NCI-H2107 treated with DMSO at 0.1 percent for 48 hours (cell line): ENCODE measurements around the gene ZNF263.

ENCODE experiments used
- DNase-seq: peaks from one replicate; lab custom pipeline; 2025; ENCODE audit not compliant: unreplicated experiment; lab: John Stamatoyannopoulos, UW

Gene ZNF263

GRCh38 chr16:3282730-3283542 lies at the start of gene ZNF263:
TSS of gene ZNF263 (plus strand) at chr16:3283491. CDS start at chr16:3283819, 328 bp downstream.
- DNase-seq, result peak; percentile 98

DNA sequence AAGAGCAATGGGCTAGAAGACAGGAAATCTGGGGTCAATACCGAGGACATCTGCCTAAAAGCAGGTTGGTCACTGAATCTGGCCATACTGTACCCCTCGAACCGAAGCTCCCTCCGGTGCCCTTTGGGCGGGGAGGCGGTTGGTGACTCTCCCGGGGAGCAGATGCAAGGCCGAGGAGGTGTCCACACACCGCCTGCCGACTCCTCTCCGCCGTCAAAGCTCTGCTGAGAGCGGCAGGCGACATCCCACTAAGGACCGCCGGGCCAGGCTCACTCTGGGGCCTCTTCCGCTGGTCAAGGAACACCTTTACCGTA lies 48.8 kb upstream of the ZNF263 start:
- DNase-seq, result no peak

GRCh38 chr16:3234857-3235561 lies 48.3 kb upstream of the ZNF263 start, which contains the start of gene ZNF200:
TSS of gene ZNF200 (minus strand) at chr16:3235158. CDS start at chr16:3233755, 1,403 bp downstream.
- peak; percentile 61 for DNase-seq

GRCh38 chr16:3235856-3236669 lies 47.2 kb upstream of the ZNF263 start:
- no peak for DNase-seq

GRCh38 chr16:3241761-3242160 lies 41.5 kb upstream of the ZNF263 start:
- DNase-seq, result no peak

DNA sequence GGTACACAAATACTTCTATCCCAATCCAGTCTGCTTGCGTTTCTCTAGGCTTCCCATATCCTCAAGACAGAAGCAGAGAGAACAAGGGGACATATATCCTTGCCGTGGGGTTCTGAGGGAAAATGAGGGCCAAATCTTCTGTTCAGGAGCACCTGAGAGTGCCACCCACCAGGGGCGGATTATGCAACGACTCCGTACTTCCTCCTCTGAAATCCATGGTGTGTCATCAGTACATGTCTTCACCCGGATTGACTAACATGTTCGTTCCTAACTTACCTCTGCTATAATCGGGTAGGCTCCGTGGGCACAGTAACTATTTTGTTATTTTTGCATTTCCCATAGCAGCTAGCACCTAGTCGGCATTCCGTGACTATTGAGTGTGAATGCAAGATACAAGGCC lies 40.6 kb upstream of the ZNF263 start:
- DNase-seq, result no peak

GRCh38 chr16:3243882-3244281 lies 39.4 kb upstream of the ZNF263 start:
- no peak for DNase-seq

DNA sequence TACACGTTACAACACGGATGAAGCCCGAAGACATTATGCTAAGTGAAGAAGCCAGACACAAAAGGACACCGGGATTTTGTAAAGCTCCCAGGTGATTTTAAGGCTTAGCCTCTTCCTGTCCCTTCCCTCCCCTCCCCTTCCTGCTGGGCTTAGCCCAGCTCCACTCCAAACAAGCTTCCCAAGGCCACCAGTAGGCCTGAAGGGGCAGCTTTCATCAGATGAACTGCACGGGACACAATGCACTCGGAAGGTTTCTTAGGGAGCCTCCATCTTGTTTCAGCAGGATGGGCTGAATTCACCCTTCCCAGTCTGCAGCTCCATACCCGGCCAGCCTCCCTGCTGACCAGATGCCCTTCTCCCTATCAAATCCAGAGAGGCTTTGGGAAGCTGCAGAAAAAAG lies 37.3 kb upstream of the ZNF263 start:
- DNase-seq, result no peak

- no peak for DNase-seq
Observed at GRCh38 chr16:3246876-3247275, 36.4 kb upstream of the ZNF263 start.

GRCh38 chr16:3248596-3248995 lies 34.7 kb upstream of the ZNF263 start:
- no peak for DNase-seq

- no peak for DNase-seq
Observed at GRCh38 chr16:3249020-3249419, 34.3 kb upstream of the ZNF263 start.

DNA sequence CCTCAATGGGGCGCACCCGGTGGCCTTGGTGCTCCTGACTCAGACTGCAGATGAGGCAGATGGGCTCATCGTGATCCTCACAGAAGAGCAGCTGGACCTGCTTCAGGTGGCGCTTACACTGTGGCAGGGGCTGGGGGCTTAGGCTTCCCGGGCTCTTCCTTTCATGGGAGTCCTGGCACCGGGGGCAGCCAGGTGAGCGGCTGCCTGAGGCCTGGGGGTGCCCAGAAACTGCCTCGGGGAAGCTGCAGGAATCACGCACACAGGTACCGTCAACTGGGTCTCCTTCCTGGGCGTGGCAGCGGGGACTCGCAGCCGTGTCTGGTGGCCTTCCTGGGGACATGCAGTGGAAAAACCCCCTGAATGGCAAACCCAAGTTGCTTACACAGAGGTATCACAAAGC lies 33.8 kb upstream of the ZNF263 start:
- no peak for DNase-seq

DNA sequence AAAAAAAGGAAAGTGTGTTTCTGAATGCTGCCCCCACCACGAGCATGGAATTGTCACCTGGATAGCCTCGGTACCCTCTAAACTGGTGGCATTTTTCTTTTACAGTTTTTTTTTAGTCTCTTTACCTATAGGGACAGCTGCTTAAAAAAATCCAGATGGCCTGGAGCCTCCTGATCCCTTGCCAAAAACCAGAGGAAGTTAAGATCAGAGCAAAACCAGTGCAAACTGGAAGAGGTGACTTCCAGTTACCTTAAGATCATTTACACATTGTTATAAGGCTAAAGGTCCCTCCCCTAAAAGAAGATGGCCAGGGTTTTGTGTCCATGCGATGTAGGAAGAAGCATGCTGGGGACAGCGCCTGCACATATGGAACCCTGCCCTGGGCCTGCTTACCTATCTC lies 30.3 kb upstream of the ZNF263 start:
- DNase-seq, result no peak

GRCh38 chr16:3254309-3254708 lies 29.0 kb upstream of the ZNF263 start:
- no peak for DNase-seq

DNA sequence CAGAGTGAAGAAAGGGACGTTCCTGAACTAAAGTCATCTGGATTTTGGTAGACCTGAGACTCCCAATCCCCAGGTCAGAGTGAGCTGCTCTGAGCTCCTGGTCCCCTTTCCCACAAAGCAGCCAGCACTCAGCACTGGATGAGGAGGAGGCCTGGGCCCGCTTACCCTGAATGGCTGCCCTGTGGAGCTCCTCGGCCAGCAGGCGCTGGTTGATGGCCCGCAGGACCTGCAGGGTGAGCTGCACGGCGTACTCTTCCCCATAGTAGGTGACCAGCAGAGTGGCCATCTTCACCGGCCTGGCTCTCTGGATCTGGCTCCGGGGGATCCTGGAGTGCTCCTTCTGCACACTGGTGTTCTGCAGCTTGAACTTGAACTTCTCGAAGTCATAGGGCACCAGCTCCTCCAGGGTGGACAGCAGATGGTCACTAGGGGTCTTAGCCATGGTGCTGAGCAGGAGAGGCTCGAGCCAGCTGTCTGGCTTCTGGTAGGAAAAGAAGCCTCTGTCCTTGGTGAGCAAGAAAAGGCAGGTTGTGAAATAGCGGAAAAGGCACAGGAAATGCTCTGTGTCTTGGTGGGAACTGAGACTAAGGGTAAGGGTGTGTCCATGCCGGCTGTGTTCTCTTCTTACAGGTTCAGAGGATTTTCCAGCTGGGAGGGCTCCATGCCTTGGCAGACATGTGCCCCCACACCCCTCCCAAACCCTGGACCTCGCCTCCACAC lies 27.0 kb upstream of the ZNF263 start, which contains the start of gene MEFV:
TSS of gene MEFV (minus strand) at position 488 of the 720 bp plus-strand sequence. CDS start at position 442, 46 bp downstream.
- DNase-seq, result no peak

- DNase-seq, result no peak
Observed at GRCh38 chr16:3256866-3257465, 26.3 kb upstream of the ZNF263 start.

DNA sequence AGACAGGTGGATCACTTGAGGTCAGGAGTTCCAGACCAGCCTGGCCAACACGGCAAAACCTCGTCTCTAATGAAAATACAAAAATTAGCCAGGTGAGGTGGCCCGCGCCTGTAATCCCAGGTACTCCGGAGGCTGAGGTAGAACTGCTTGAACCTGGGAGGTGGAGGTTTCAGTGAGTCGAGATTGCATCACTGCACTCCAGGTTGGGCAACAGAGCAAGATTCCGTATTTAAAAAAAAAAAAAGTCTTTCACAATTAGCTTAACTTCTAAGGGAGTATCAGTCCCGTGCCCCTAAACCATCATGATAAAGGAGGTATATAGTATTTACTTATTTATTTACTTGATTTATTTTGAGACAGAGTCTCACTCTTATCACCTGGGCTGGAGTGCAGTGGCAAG lies 23.5 kb upstream of the ZNF263 start:
- DNase-seq, result no peak

DNA sequence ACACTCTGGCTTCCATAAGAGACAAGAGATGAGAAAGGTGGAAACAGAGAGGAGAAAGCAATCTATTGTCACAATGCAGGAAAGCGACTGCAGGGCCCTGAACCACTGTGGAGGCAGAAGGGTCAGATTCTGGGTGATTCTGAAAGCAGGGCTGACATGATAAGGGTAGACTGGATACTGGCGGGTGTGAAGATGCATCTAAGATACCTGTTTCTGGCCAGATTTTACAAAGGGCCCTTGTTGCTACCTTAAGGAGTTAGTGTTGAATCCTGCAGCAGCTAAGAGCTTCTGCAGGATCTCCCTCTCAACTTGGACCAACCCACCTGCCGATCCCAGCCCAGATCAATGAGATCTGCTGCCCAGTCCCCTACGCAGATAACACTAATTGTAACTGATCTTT lies 20.8 kb upstream of the ZNF263 start:
- no peak for DNase-seq

DNA sequence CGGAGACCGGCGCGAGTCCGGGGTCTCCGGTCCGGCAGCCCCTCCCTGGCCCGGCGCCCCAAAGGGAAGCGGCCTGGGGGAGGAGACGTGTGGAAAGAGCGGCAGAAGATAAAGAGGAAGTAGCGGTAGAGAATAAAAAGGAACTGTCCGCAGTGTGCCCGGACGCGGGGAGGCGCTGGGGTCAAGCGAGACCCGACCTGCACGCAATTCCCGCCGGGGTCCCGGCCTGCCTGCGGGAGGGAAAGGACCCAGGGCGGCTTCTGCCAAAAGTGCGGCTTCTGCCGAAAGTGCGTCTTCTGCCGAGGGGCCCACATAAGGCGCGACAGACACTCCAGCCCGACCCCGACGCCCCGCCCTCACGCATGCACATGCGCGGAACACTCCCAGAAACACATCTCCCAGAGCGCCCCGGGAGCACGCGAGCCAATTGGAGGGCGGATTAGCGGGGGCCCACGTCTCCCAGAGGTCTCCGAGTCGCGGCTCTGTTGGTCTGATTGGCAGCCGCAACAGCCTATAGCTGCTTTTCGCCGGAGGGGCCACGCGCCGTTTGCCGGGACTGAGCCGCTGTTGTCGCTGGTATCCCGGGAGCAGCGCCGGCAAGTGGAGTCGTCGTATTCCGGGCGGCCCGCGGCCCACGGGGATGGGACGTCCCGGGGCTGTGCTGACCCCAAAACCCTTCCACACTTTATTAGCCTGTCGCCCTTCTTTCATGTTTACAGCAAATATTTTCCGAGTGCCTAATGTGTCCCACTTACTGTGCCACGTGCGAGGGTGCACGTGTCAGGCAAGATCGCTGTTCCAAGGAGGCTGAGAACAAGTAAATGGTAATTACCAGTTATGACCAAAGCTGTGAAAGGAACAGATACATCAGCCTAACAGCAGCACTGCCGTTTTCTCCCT lies 18.9 kb upstream of the ZNF263 start:
- DNase-seq, result peak; percentile 66
